Neuron (in vitro differentiated cells): Measurements from ENCODE around the gene AOPEP.

Experiments used
- H2AFZ ChIP-seq: one replicate; pipeline ENCODE4 v1.6.1; 2013; ENCODE audit warnings: low read depth, mild to moderate bottlenecking, inconsistent platforms, low read length, moderate library complexity
- H3K27me3 ChIP-seq: one replicate; pipeline ENCODE4 v1.6.1; 2013; ENCODE audit warnings: low read length; ENCODE audit not compliant: insufficient read depth
- H3K36me3 ChIP-seq: one replicate; pipeline ENCODE4 v1.6.1; 2013; ENCODE audit warnings: low read length; ENCODE audit not compliant: insufficient read depth
- H3K4me1 ChIP-seq: one replicate; pipeline ENCODE4 v1.6.1; 2013; ENCODE audit warnings: low read length; ENCODE audit not compliant: insufficient read depth
- H3K4me3 ChIP-seq: 2 replicates; pipeline ENCODE4 v1.5.1; 2013; ENCODE audit warnings: mild to moderate bottlenecking, low read length, moderate library complexity
- H3K9me3 ChIP-seq: one replicate; pipeline ENCODE4 v1.6.1; 2013; ENCODE audit warnings: low read length

AOPEP gene

GRCh38 chr9:95101326-95101725 lies 374.8 kb downstream of the AOPEP start:
- peaks cover 43% of the 10 kb centered on the region for H3K36me3 ChIP-seq
- H2AFZ ChIP-seq, result no peak overlapping the region
- H3K27me3 ChIP-seq, result no peaks in the 10 kb centered on the region
- H3K4me3 ChIP-seq, result no peak overlapping the region
- H3K4me1 ChIP-seq, result no peaks in the 10 kb centered on the region
- H3K9me3 ChIP-seq, result peaks cover 10% of the 10 kb centered on the region

DNA sequence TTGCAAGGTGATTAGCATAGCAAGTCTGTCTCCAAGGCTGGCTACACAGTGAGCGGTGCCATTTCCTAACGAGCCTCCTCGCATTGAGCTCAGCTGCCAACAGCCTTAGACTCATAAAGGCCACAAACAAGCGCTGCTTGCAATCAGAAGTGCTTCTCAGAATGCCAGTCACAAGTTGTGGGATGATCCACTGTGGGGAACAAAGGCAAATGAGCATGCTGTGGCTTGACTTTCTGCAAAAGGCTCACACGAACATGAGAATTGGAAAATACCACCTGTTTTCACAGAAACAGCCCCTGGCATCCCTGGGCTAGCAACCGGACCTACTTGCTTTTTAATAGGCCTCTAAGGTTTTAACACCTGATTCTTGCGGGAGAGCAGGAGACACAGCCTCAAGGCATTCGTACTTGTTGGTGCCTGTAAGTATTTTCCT lies 375.5 kb downstream of the AOPEP start:
- Histone ChIP-seq H3K4me1 (no peaks in the 10 kb centered on the region), H3K4me3 (no peak overlapping the region), H3K36me3 (peaks cover 50% of the 10 kb centered on the region), H2AFZ (no peak overlapping the region), H3K9me3 (peaks cover 10% of the 10 kb centered on the region), H3K27me3 (no peaks in the 10 kb centered on the region)

GRCh38 chr9:95102572-95102971 lies 376.1 kb downstream of the AOPEP start:
- Histone ChIP-seq H3K9me3 (peaks cover 6% of the 10 kb centered on the region), H3K4me1 (no peaks in the 10 kb centered on the region), H3K4me3 (no peak overlapping the region), H3K36me3 (peaks cover 51% of the 10 kb centered on the region), H3K27me3 (no peaks in the 10 kb centered on the region), H2AFZ (no peak overlapping the region)

DNA sequence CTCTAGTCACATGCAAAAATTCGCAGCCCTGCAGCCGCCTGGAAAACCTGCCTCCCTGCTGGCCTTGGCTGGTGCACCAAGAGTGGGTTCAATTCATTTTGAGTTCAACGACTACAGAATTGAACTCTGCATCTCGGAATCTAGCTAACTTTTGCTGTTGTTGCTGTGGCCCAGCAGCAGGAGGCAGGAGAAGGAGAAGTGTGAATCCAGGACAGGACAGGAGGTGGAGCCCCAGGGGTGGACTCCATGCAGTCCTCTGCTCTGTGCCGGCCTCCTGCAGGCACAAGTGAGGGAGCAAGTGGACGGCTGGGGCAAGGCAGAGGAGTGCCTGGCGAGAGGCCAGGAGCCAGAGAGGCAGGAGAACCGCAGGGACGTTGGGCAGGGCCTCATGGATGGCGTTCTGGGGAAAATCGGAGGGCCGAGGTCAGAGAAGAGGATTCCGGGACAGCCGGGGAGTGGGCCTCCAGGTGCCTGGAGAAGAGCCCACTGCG lies 376.8 kb downstream of the AOPEP start:
- Histone ChIP-seq H3K4me1 (no peaks in the 10 kb centered on the region), H3K9me3 (peaks cover 6% of the 10 kb centered on the region), H3K36me3 (peaks cover 51% of the 10 kb centered on the region), H3K4me3 (no peak overlapping the region), H3K27me3 (no peaks in the 10 kb centered on the region), H2AFZ (no peak overlapping the region)

DNA sequence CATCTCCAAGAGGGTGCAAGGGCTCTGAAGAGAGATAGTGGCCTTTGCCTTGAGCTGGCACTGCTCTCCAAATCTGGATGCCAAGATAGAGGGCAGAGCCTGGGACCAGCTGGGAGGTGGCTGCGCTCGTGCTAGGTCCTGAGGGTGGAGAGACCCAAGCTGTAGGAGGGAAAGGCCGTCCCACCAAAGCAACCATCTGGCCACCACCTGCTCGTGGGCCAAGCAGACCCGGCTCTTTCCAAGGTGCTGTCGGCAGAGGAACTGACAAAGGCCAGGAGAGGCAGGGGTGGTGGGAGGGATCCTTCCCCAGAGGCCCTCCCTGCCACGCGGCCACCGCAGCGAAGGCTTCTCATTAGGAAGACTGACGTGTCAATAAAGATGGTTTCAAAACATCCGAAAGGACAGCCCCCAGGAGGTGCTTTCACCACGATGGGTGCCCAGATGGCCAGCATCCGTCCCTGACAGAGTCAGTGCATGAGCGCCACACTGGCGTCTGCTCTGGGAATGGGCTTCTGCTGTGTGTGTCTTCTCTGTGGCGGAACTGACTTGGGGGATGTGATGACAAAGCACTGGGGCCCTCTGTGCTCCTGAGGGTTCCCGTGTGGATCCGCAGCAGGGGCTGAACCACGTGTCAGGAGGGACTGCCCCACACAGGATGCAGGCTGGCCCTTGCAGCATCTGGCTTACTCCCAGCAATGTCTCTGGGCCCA lies 377.5 kb downstream of the AOPEP start:
- Histone ChIP-seq H3K4me1 (no peaks in the 10 kb centered on the region), H3K36me3 (peaks cover 51% of the 10 kb centered on the region), H2AFZ (no peak overlapping the region), H3K4me3 (no peak overlapping the region), H3K27me3 (no peaks in the 10 kb centered on the region), H3K9me3 (peaks cover 6% of the 10 kb centered on the region)

- Histone ChIP-seq H3K4me3 (no peak overlapping the region), H3K4me1 (no peaks in the 10 kb centered on the region), H3K9me3 (peaks cover 6% of the 10 kb centered on the region), H3K36me3 (peaks cover 51% of the 10 kb centered on the region), H2AFZ (no peak overlapping the region), H3K27me3 (no peaks in the 10 kb centered on the region)
These were observed 378.1 kb downstream of the AOPEP start for GRCh38 chr9:95104581-95104960.

- Histone ChIP-seq H2AFZ (no peak overlapping the region), H3K27me3 (no peaks in the 10 kb centered on the region), H3K4me3 (no peak overlapping the region), H3K9me3 (peaks cover 6% of the 10 kb centered on the region), H3K4me1 (no peaks in the 10 kb centered on the region), H3K36me3 (peaks cover 48% of the 10 kb centered on the region)
These were observed 378.5 kb downstream of the AOPEP start for GRCh38 chr9:95104980-95105379.

DNA sequence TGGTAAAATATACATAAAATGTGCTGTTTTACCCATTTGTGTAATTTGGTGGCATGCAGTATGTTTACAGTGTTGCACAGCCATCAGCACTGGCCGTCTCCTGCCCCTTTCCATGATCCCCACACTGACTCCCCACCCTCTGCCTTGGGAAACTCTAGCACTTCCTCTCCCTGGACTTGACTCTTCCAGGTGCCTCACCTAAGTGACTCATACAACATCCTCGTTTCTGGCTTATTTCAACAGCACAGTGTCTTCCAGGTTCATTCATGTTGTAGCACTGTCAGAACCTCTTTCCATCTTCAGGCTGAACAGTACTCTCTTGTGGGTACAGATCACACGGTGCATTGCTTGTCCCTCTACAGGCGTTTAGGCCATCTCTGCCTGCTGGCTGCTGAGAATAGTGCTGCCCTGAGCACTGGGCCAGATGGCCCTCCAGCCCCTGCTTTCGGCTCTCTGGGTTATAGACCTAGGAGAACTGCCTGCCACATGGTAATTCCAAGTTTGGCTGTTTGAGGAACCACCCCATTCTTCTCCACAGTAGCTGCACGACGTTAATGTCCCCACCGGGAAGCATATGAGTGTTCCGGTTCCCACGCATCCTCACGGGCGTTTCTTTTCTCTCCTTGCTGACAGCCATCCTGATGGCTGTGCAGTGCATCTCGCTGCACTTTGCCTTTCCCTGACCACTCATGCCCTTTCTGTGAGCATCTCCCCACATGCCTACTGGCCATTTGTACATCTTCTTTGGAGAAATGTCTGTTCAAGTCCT lies 379.2 kb downstream of the AOPEP start:
- Histone ChIP-seq H2AFZ (no peak overlapping the region), H3K36me3 (peaks cover 44% of the 10 kb centered on the region), H3K27me3 (no peaks in the 10 kb centered on the region), H3K4me3 (no peak overlapping the region), H3K4me1 (no peaks in the 10 kb centered on the region), H3K9me3 (peaks cover 6% of the 10 kb centered on the region)

- Histone ChIP-seq H3K27me3 (no peaks in the 10 kb centered on the region), H2AFZ (no peak overlapping the region), H3K36me3 (peaks cover 44% of the 10 kb centered on the region), H3K4me1 (no peaks in the 10 kb centered on the region), H3K4me3 (no peak overlapping the region), H3K9me3 (peaks cover 6% of the 10 kb centered on the region)
These were observed 380.7 kb downstream of the AOPEP start for GRCh38 chr9:95107001-95107749.

- Histone ChIP-seq H3K4me3 (no peak overlapping the region), H2AFZ (no peak overlapping the region), H3K9me3 (peaks cover 6% of the 10 kb centered on the region), H3K27me3 (no peaks in the 10 kb centered on the region), H3K4me1 (no peaks in the 10 kb centered on the region), H3K36me3 (peaks cover 38% of the 10 kb centered on the region)
These were observed 381.5 kb downstream of the AOPEP start for GRCh38 chr9:95107976-95108375.

DNA sequence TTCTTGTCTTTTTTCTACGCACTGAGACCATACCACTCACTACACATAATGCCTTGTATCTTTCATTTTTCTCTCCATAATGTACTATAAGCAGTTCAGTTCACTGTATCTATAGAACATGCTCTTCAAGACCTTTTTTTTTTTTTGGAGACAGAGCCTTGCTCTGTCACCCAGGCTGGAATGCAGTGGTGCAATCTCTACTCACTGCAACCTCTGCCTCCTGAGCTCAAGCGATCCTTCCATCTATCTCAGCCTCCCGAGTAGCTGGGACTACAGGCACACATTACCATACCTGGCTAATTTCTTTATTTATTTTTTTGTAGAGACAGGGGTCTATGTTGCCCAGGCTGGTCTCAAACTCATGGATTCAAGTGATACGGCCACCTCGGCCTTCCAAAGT lies 382.3 kb downstream of the AOPEP start:
- Histone ChIP-seq H3K4me3 (no peak overlapping the region), H3K36me3 (peaks cover 37% of the 10 kb centered on the region)

GRCh38 chr9:95109456-95109855 lies 383.0 kb downstream of the AOPEP start:
- H2AFZ ChIP-seq, result no peak overlapping the region
- no peak overlapping the region for H3K4me3 ChIP-seq
- peaks cover 31% of the 10 kb centered on the region for H3K36me3 ChIP-seq
- H3K9me3 ChIP-seq, result peaks cover 6% of the 10 kb centered on the region
- H3K27me3 ChIP-seq, result no peaks in the 10 kb centered on the region
- H3K4me1 ChIP-seq, result no peaks in the 10 kb centered on the region

More for the DNA sequence above, 382.3 kb downstream of the AOPEP start:
- Histone ChIP-seq H3K27me3 (no peaks in the 10 kb centered on the region), H3K4me1 (no peaks in the 10 kb centered on the region), H3K9me3 (peaks cover 6% of the 10 kb centered on the region), H2AFZ (no peak overlapping the region)
